ENCODE data around the gene IL37.
"Not testable (repeated sequence)": the region's sequence is repeated elsewhere in the genome, so short reads cannot be mapped to it uniquely, and the experiment has no call there.

The IL37 gene

GRCh38 chr2:112923967-112924338, 13.0 kb downstream of the IL37 start:
- no peak for DNase-seq

GRCh38 chr2:112924360-112924759, 13.4 kb downstream of the IL37 start:
- no peak for DNase-seq

DNA sequence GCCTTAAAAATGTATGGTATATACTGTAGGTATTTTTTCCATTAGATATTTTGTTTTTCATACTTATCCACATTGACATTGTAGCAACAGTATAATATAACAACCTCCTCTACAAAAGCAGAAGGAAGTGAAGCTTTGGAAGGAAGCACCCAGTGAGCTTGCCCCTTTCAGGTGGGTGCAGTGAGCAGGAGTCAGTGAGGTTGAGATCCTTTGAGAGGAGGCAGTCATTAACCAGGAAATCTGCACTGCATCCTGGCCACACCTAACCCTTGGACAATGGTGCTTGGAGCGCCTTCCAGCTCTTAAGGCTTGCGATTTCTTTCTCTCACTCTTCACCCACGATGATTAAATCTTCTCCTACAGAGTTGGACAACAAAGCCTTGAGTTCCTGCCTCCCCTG, 13.9 kb downstream of the IL37 start:
- no peak for DNase-seq

DNA sequence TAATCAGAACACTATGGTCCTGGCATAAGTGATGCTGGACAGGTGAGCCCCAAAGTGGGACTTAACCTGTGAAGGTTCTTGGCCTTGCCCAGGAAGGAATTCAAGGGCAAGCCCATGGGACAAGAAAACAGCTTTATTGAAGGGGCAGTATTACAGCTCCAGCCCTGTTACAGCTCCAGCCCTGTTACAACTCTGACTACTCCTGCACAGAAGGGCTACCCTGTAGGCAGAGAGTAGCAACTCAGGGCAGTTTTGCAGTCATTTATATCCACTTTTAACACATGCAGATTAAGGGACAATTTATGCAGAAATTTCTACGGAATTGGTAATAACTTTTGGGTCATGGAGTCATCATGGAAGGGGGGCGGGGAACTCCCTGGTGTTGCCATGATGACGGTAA, 15.7 kb downstream of the IL37 start:
- no peak for DNase-seq

GRCh38 chr2:112927745-112928144, 16.8 kb downstream of the IL37 start:
- DNase-seq: no peak

DNA sequence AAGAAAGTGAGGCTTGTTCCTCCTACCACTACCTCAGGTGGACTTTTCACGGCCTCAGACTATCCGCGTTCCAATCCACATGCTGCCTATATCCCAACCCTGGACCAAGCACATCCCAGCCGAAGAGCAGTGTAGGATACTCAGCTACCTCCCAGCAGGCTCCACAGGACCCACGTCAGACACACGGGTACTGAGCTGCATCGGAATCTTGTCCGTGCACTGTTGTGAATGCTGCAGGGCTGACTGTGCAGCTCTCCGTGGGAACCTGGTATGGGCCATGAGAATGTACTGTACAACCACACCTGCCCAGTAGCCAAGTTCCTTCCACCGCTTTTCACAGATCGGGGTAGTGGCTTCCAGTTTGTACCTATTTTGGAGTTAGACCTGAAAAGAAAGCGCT, 22.3 kb downstream of the IL37 start:
- no peak for DNase-seq

- not testable (repeated sequence) for DNase-seq
Measured at GRCh38 chr2:112934117-112934516, 23.2 kb downstream of the IL37 start.

GRCh38 chr2:112936927-112937232, 25.9 kb downstream of the IL37 start:
- DNase-seq: no peak

- no peak for DNase-seq
Measured at GRCh38 chr2:112938904-112939303, 27.9 kb downstream of the IL37 start.

DNA sequence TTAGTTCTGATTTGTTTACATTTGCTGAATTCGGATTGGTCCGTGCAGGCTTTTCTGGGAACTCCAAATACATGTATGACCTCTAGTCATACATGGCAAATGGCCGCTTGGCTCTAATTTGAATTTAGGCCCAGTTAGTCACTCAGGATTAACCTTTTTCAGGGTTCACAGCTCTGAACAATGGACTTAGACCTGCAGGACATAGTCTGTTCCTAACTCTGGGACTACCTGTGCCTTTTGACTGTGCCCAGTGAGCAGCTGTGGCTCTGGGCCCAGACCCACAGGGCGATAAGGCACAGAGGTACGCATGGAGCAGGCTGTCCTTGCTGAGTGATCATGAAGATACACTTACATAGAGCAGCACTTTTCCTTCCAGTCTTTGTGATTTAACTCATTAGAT, 28.5 kb downstream of the IL37 start:
- DNase-seq: no peak

- DNase-seq: no peak
Measured at GRCh38 chr2:112940859-112941625, 30.1 kb downstream of the IL37 start.

GRCh38 chr2:112941753-112942653, 31.0 kb downstream of the IL37 start:
- DNase-seq: peak; percentile 62

- DNase-seq: no peak
Measured at GRCh38 chr2:112942654-112943002, 31.7 kb downstream of the IL37 start.

DNA sequence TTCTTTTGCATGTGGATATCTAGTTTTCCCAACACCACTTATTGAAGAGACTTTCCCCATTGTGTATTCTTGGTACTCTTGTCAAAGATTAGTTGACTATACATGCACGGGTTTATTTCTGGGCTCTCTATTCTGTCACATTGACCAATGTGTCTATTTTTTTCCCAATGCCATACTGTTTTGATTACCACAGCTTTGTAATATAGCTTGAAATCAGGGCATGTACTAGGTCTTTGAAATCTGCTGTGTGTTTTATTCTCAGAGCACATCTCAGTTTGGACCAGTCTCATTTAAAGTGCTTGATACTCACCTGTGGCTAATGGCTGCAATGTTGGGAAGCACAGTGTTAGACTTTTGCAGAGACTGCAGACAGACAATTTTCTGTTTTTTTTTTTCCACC, 34.0 kb downstream of the IL37 start:
- DNase-seq: no peak

GRCh38 chr2:112946086-112946485, 35.1 kb downstream of the IL37 start:
- DNase-seq: no peak

GRCh38 chr2:112947374-112947773, 36.4 kb downstream of the IL37 start:
- DNase-seq: no peak

DNA sequence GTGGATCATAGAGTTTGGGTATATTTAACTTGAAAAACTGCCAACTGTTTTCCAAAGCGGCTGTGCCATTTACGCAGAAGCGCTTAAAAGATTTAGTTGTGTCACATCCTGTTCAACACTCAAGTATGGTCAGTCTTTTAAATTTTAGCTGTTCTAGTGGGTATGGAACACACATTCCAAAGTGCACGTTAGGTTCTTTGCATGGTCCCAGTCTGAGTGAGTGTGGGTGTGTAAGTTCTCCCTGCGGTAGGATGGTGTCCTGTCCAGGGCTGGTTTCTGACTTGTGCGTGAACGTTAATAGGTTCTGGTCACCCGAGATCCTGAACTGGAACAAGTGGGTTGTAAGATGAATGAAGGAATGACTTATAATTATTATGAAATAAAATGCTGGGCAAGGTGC, 38.5 kb downstream of the IL37 start:
- DNase-seq: no peak

- DNase-seq: no peak
Measured at GRCh38 chr2:112954364-112954763, 43.4 kb downstream of the IL37 start.

DNA sequence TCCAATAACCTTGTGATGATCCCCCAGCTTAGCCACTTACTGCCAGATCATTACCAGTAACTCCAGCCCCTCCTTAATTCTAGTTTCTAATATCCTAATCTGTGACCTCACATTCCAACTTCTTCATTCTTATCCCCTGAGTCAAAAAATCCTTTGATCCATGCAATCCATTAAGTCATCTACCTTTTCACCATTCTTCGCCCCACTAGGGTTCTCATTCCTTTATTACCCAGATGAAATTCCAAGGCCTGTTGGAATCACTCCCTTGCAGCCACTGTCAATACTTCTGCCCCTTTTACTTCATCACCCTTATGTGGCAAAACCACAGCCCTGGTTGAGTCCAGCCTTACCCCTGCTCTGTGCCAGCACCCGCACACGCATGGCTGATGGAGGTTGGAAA, 46.5 kb downstream of the IL37 start:
- DNase-seq: no peak

DNA sequence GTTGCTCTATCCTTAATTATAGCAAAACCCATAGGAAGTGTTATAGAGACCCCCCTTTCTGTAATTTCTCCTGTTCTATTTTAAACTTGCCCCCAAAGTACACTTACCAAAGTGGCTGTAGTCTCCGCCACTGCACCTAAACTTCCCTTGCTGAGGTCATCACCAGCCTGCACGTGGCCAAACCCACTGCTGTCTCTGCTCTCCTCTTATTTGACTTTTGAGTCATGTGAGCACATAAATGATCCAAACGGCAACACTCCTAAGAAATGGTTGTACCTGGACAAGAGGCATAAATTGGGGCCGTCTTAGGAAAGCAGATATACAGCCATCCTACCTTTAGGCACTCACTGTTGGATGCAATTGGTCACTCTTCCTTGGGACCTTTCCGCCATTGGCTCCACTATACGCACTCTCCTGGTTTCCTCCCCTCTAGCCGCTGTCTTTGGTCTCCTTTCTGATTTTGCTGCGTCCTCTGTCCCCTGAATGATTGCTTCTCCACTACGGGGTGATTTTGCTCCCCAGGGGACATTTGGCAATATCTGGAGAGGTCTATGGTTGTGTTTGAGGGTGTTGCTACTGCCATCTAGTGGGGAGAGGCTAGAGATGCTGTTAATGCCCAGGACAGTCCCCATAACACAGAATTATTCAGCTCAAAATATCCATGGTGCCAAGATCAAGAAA, 47.6 kb downstream of the IL37 start:
- peak; percentile 31 for DNase-seq

GRCh38 chr2:112959109-112959812, 48.3 kb downstream of the IL37 start:
- DNase-seq: no peak

DNA sequence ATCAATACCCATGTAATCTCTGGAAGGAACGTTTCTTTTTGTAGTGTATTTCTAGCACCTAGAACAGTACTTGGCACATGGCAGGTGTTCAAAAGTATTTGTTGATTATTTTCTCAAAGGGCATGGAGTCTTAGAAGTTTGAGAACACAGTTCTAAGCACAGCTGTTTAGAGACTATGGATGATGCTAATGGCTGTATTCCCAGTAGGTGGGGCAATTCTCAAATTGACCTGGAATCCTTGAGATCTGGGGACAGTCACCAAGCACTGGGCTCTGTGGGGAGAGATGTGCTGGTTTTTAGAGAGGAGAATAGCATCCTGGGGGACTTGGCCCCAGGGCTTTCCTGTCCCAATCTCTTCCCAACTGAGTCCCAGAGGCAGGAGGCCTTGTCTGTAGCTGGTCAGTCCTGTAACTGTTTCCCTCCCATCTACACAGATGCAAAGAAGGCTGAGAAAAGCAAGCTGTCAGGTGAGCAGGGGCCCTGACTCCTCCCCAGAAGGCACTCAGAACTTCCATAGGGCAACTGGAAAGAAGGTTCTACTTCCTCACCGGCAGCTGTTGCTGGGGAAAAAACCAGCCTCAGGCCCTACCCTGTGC, 49.4 kb downstream of the IL37 start:
- no peak for DNase-seq
